NCI-H128 (cell line): ENCODE measurements around the gene YEATS2.

ENCODE experiments used
- DNase-seq: peaks from one replicate; lab custom pipeline; 2025; ENCODE audit not compliant: unreplicated experiment; lab: John Stamatoyannopoulos, UW

The YEATS2 gene

GRCh38 chr3:183828538-183828870 lies 130.9 kb downstream of the YEATS2 start:
- DNase-seq, result no peak

GRCh38 chr3:183829466-183829865 lies 131.9 kb downstream of the YEATS2 start:
- no peak for DNase-seq

GRCh38 chr3:183830187-183830586 lies 132.6 kb downstream of the YEATS2 start:
- no peak for DNase-seq

GRCh38 chr3:183833516-183833915 lies 135.9 kb downstream of the YEATS2 start:
- no peak for DNase-seq

- DNase-seq, result no peak
Observed at GRCh38 chr3:183837390-183837789, 139.8 kb downstream of the YEATS2 start.

GRCh38 chr3:183837894-183838293 lies 140.3 kb downstream of the YEATS2 start:
- no peak for DNase-seq

GRCh38 chr3:183839751-183840150 lies 142.2 kb downstream of the YEATS2 start:
- no peak for DNase-seq

GRCh38 chr3:183844606-183845005 lies 147.0 kb downstream of the YEATS2 start:
- DNase-seq, result no peak

- DNase-seq, result no peak
Observed at GRCh38 chr3:183845090-183845489, 147.5 kb downstream of the YEATS2 start.

- no peak for DNase-seq
Observed at GRCh38 chr3:183845608-183846288, 148.2 kb downstream of the YEATS2 start.

- no peak for DNase-seq
Observed at GRCh38 chr3:183854318-183855035, 156.9 kb downstream of the YEATS2 start.

- no peak for DNase-seq
Observed at GRCh38 chr3:183857863-183858262, 160.3 kb downstream of the YEATS2 start.
